ENCODE data around the gene RECQL. TPM values are rescaled to one million over a fixed set of nuclear protein-coding genes. Genes with fewer than 3 reads are reported as not detected.

RECQL gene
- total RNA-seq, 1 experiment from 2014 or later = 38.2 TPM

DNA sequence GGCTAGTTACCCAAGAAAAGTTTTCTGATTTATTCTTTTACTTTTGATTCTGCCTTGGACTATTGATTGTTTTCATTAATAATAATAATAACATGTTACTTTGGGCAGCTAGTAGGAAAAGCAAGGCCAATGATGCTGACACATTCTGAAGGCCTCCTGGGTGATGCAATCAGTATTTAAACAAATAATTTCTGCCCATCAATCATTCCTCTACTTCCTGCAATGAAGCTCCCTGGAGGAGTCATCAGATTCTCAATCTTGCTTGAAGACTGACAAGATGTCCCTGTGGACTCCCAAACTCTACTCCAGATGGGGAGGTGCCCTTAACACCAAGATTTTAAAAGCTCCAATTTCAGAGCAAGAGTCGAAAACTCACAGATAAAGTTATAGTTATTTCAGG lies 24.6 kb upstream of the RECQL start, which contains the start of gene SPX:
Gene SPX, plus strand, starts transcription at position 244 of the 400 bp plus-strand sequence. CDS start 177 bp downstream, outside the sequence.
- Histone ChIP-seq H3K4me1 (ENCODE audit: insufficient read depth, low read length) (peaks cover 13% of the 10 kb centered on the region; the same call in 1 of the 2 replicates), H3K4me2 (ENCODE audit: low read length) (peak within 1 kb of the TSS; percentile 94), H3K27me3 (ENCODE audit: low read length) (no peaks in the 10 kb centered on the region; the same call in none of the 2 replicates), H3K9ac (ENCODE audit: low read length) (no peak within 1 kb of the TSS), H3K27ac (ENCODE audit: low read length) (no peak within 1 kb of the TSS), H2AFZ (ENCODE audit: low read length) (peak within 1 kb of the TSS; percentile 94), H3K79me2 (ENCODE audit: low read length) (no peaks in the 10 kb centered on the region), H3K9me3 (ENCODE audit: low read length) (no peaks in the 10 kb centered on the region), H3K36me3 (ENCODE audit: low read depth, low read length) (no peaks in the 10 kb centered on the region), H3F3A (ENCODE audit: low read length, unreplicated experiment) (no peaks in the 10 kb centered on the region), H3K4me3 (ENCODE audit: low read length) (peak within 1 kb of the TSS; percentile 79), H3K9me2 (replicated peaks; ENCODE audit: low read length) (no peaks in the 10 kb centered on the region), H4K20me1 (ENCODE audit: low read length) (no peaks in the 10 kb centered on the region)
- CTCF ChIA-PET = no interaction called here
- intact Hi-C loops (cut with micrococcal nuclease) = loop anchor here (10.0 kb wide), 1 partner anchor 129 kb away; the partner anchor contains the start of gene LDHB
- TF ChIP-seq CTCF (conservative IDR thresholded peaks at IDR 0.05; ENCODE audit: low read depth, low read length) = no peak
- TF ChIP-seq EZH2phosphoT487 (IDR thresholded peaks at IDR 0.05; ENCODE audit: borderline replicate concordance, low read length) = no peak
- no peak for TF ChIP-seq EZH2 (IDR thresholded peaks at IDR 0.05; ENCODE audit: low read length, unreplicated experiment)
- DNase-seq = peak; percentile 63
- no TSS peak for BruUV-seq (replicated peaks)
- ATAC-seq = no peak
- POLR2A ChIA-PET (ENCODE audit: unreplicated experiment) = no interaction called here

- no peaks in the 10 kb centered on the region; the same call in 1 of the 2 replicates for H3K27me3 ChIP-seq (ENCODE audit: low read length)
- no peak overlapping the region for H2AFZ ChIP-seq (ENCODE audit: low read length)
- no peak for ATAC-seq
- POLR2A ChIA-PET (ENCODE audit: unreplicated experiment) = no interaction called here
- no peak for TF ChIP-seq EZH2phosphoT487 (IDR thresholded peaks at IDR 0.05; ENCODE audit: borderline replicate concordance, low read length)
- TF ChIP-seq CTCF (conservative IDR thresholded peaks at IDR 0.05; ENCODE audit: low read depth, low read length) = no peak
- TF ChIP-seq EZH2 (IDR thresholded peaks at IDR 0.05; ENCODE audit: low read length, unreplicated experiment) = no peak
- no peak overlapping the region for H3K27ac ChIP-seq (ENCODE audit: low read length)
- no TSS peak for BruUV-seq (replicated peaks)
- H3K4me2 ChIP-seq (ENCODE audit: low read length) = no peak overlapping the region
- intact Hi-C loops (cut with micrococcal nuclease) = loop anchor here (10.0 kb wide), 1 partner anchor 132 kb away; the partner anchor contains the start of gene LDHB
- H3K4me3 ChIP-seq (ENCODE audit: low read length) = no peak overlapping the region
- H3K9me3 ChIP-seq (ENCODE audit: low read length) = no peaks in the 10 kb centered on the region
- H3K4me1 ChIP-seq (ENCODE audit: insufficient read depth, low read length) = peaks cover 12% of the 10 kb centered on the region; the same call in 1 of the 2 replicates
- H3K9me2 ChIP-seq (replicated peaks; ENCODE audit: low read length) = no peaks in the 10 kb centered on the region
- H3K9ac ChIP-seq (ENCODE audit: low read length) = no peak overlapping the region
- no peaks in the 10 kb centered on the region for H3K36me3 ChIP-seq (ENCODE audit: low read depth, low read length)
- H3F3A ChIP-seq (ENCODE audit: low read length, unreplicated experiment) = no peaks in the 10 kb centered on the region
- CTCF ChIA-PET = no interaction called here
- H4K20me1 ChIP-seq (ENCODE audit: low read length) = no peaks in the 10 kb centered on the region
- H3K79me2 ChIP-seq (ENCODE audit: low read length) = no peaks in the 10 kb centered on the region
- DNase-seq = no peak
Observed at GRCh38 chr12:21523148-21523547, 21.7 kb upstream of the RECQL start.

DNA sequence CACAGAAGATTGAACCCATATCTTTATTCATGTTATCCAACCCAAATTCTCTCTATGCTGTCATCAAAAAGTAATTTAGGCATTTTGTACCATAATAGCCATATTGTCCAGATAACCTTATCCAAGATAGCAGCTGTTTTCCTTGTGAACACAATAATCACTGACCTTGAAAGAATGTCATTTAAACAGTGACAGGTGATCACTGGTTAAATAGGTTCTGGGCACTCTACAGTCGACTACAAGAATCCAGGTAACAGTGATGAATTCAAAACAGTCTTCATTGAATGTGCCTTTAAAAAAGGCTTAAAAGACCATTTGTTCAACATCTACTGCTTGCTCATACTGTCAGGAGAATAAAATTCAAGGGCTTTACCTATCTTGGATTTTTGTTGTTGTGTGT lies 20.1 kb upstream of the RECQL start:
- H3F3A ChIP-seq (ENCODE audit: low read length, unreplicated experiment) = no peaks in the 10 kb centered on the region
- no peak overlapping the region for H3K4me3 ChIP-seq (ENCODE audit: low read length)
- H3K9me2 ChIP-seq (replicated peaks; ENCODE audit: low read length) = no peaks in the 10 kb centered on the region
- ATAC-seq (no peak), DNase-seq (no peak)
- no peaks in the 10 kb centered on the region for H3K79me2 ChIP-seq (ENCODE audit: low read length)
- no peaks in the 10 kb centered on the region for H4K20me1 ChIP-seq (ENCODE audit: low read length)
- no peaks in the 10 kb centered on the region for H3K9me3 ChIP-seq (ENCODE audit: low read length)
- H3K36me3 ChIP-seq (ENCODE audit: low read depth, low read length) = no peaks in the 10 kb centered on the region; the same call in 1 of the 2 replicates
- no peak overlapping the region for H3K27ac ChIP-seq (ENCODE audit: low read length)
- no peak for TF ChIP-seq EZH2phosphoT487 (IDR thresholded peaks at IDR 0.05; ENCODE audit: borderline replicate concordance, low read length)
- no peak for TF ChIP-seq EZH2 (IDR thresholded peaks at IDR 0.05; ENCODE audit: low read length, unreplicated experiment)
- no peak for TF ChIP-seq CTCF (conservative IDR thresholded peaks at IDR 0.05; ENCODE audit: low read depth, low read length)
- POLR2A ChIA-PET (ENCODE audit: unreplicated experiment) = no interaction called here
- H3K27me3 ChIP-seq (ENCODE audit: low read length) = no peaks in the 10 kb centered on the region
- CTCF ChIA-PET = no interaction called here
- H3K4me2 ChIP-seq (ENCODE audit: low read length) = no peak overlapping the region
- no peak overlapping the region for H3K9ac ChIP-seq (ENCODE audit: low read length)
- intact Hi-C loops (cut with micrococcal nuclease) = loop anchor here (10.0 kb wide), 1 partner anchor 133 kb away; the partner anchor contains the start of gene LDHB
- no peak overlapping the region for H2AFZ ChIP-seq (ENCODE audit: low read length)
- H3K4me1 ChIP-seq (ENCODE audit: insufficient read depth, low read length) = peaks cover 4% of the 10 kb centered on the region; the same call in 1 of the 2 replicates
- BruUV-seq (replicated peaks) = no TSS peak
